ENCODE data around the gene SLC8B1.
"Not testable (repeated sequence)": the region's sequence is repeated elsewhere in the genome, so short reads cannot be mapped to it uniquely, and the experiment has no call there.

SLC8B1 gene

GRCh38 chr12:113354192-113354591 lies 19.3 kb upstream of the SLC8B1 start:
- H3K36me3 ChIP-seq (ENCODE audit: control insufficient read depth in 2 of 2, insufficient read depth in 1 of 2, low read length in 2 of 2); H3K27ac ChIP-seq (ENCODE audit: extremely low read depth, low read depth, low read length); H3K4me3 ChIP-seq (ENCODE audit: low read depth, low read length); H3K4me1 ChIP-seq (ENCODE audit: control insufficient read depth, insufficient read depth, low read length); H3K9me3 ChIP-seq (ENCODE audit: control insufficient read depth, insufficient read depth, low read depth, low read length): not testable (repeated sequence)
- POLR2A ChIA-PET, result interaction anchor here (0.7 kb wide), 1 partner anchor 47 kb away, joined by 3 read pairs; no protein-coding TSS in a partner anchor
- CTCF ChIA-PET, result interaction anchor here (0.6 to 2.0 kb wide), 3 partner anchors 41 to 1155 kb away, joined by 3 to 6 read pairs (median 4); no protein-coding TSS in a partner anchor
- TF ChIP-seq ZNF146 (tag by site-specific recombination; IDR thresholded peaks at IDR 0.05), result peak; percentile 75

DNA sequence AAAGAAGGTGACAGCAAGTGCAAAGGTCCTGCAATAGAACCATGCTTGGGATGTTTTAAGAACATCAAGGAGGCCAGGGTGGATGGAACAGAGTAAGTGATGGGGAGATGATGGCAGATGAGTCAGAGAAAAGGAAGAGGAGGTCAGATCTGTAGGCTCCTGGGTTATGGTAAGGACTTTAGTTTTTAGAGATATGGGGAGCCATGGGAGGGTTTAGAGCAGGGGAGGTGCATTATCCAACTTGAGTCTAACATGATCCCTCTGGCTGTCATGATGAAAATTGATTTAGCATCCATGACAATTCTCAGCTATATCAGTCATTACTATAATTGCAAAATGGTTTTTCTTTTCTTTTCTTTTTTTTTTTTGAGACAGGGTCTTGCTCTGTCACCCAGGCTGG lies 16.2 kb upstream of the SLC8B1 start:
- ChIA-PET POLR2A (no interaction called here), CTCF (interaction anchor here (0.6 to 0.7 kb wide), 2 partner anchors 101 to 303 kb away, joined by 3 read pairs; no protein-coding TSS in a partner anchor)
- H3K27ac ChIP-seq (ENCODE audit: extremely low read depth, low read depth, low read length), result no peak overlapping the region

GRCh38 chr12:113348849-113349536 lies 14.1 kb upstream of the SLC8B1 start:
- TF ChIP-seq EGR2 (tag by site-specific recombination; IDR thresholded peaks at IDR 0.05; ENCODE audit: low read depth) (peak; percentile 80), ZNF501 (tag by site-specific recombination; IDR thresholded peaks at IDR 0.05) (no peak), ZNF670 (tag by site-specific recombination; IDR thresholded peaks at IDR 0.05; ENCODE audit: low read depth) (no peak), SETDB1 (IDR thresholded peaks at IDR 0.05; ENCODE audit: insufficient read length, low read length) (no peak), YY2 (tag by site-specific recombination; IDR thresholded peaks at IDR 0.05) (no peak), ZFHX2 (tag by site-specific recombination; conservative IDR thresholded peaks at IDR 0.05) (peak; percentile 50), ZSCAN5A (tag by site-specific recombination; IDR thresholded peaks at IDR 0.05) (no peak), BCL6B (tag by site-specific recombination; IDR thresholded peaks at IDR 0.05) (no peak), KLF16 (tag by site-specific recombination; IDR thresholded peaks at IDR 0.05) (no peak)
- ChIA-PET CTCF (no interaction called here), POLR2A (no interaction called here)
- no peaks in the 10 kb centered on the region for H3K4me1 ChIP-seq (ENCODE audit: control insufficient read depth, insufficient read depth, low read length)
- H3K4me3 ChIP-seq (ENCODE audit: low read depth, low read length), result no peak overlapping the region
- no peaks in the 10 kb centered on the region for H3K36me3 ChIP-seq (ENCODE audit: control insufficient read depth in 2 of 2, insufficient read depth in 1 of 2, low read length in 2 of 2)
- H3K9me3 ChIP-seq (ENCODE audit: control insufficient read depth, insufficient read depth, low read depth, low read length), result no peaks in the 10 kb centered on the region
- H3K27ac ChIP-seq (ENCODE audit: extremely low read depth, low read depth, low read length), result no peak overlapping the region

More for the DNA sequence above, 16.2 kb upstream of the SLC8B1 start:
- Histone ChIP-seq H3K9me3 (ENCODE audit: control insufficient read depth, insufficient read depth, low read depth, low read length) (no peaks in the 10 kb centered on the region), H3K4me1 (ENCODE audit: control insufficient read depth, insufficient read depth, low read length) (no peaks in the 10 kb centered on the region), H3K36me3 (ENCODE audit: control insufficient read depth in 2 of 2, insufficient read depth in 1 of 2, low read length in 2 of 2) (no peaks in the 10 kb centered on the region), H3K4me3 (ENCODE audit: low read depth, low read length) (no peak overlapping the region)
- TF ChIP-seq, protein P1, sequence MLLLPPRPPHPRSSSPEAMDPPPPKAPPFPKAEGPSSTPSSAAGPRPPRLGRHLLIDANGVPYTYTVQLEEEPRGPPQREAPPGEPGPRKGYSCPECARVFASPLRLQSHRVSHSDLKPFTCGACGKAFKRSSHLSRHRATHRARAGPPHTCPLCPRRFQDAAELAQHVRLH (tag by site-specific recombination; IDR thresholded peaks at IDR 0.05), result no peak
- TF ChIP-seq BCL11A (tag by site-specific recombination; IDR thresholded peaks at IDR 0.05; ENCODE audit: low read depth) (no peak), WT1 (tag by site-specific recombination; IDR thresholded peaks at IDR 0.05) (no peak), ZNF623 (tag by site-specific recombination; IDR thresholded peaks at IDR 0.05) (peak; percentile 30), ZNF629 (tag by site-specific recombination; IDR thresholded peaks at IDR 0.05) (no peak), BCL11B (tag by site-specific recombination; IDR thresholded peaks at IDR 0.05; ENCODE audit: low read depth) (no peak), ZNF335 (tag by site-specific recombination; conservative IDR thresholded peaks at IDR 0.05) (no peak), ZNF768 (tag by site-specific recombination; IDR thresholded peaks at IDR 0.05) (no peak), ZNF416 (tag by site-specific recombination; IDR thresholded peaks at IDR 0.05) (no peak), ZNF585B (tag by site-specific recombination; IDR thresholded peaks at IDR 0.05) (no peak), ZNF114 (tag by site-specific recombination; IDR thresholded peaks at IDR 0.05) (no peak), PRDM10 (tag by site-specific recombination; IDR thresholded peaks at IDR 0.05) (0 out of 2 replicates have a peak, but pooled peaks have one; percentile 48), MYNN (tag by site-specific recombination; IDR thresholded peaks at IDR 0.05; ENCODE audit: borderline replicate concordance) (no peak), ZNF426 (tag by site-specific recombination; IDR thresholded peaks at IDR 0.05) (no peak), ZNF16 (tag by site-specific recombination; IDR thresholded peaks at IDR 0.05; ENCODE audit: low read depth) (peak; percentile 76), ZNF626 (tag by site-specific recombination; IDR thresholded peaks at IDR 0.05) (no peak), ZNF138 (tag by site-specific recombination; IDR thresholded peaks at IDR 0.05; ENCODE audit: borderline replicate concordance) (no peak), ZNF24 (tag by site-specific recombination; IDR thresholded peaks at IDR 0.05) (no peak), KLF10 (tag by site-specific recombination; IDR thresholded peaks at IDR 0.05) (no peak), ZNF266 (tag by site-specific recombination; IDR thresholded peaks at IDR 0.05; ENCODE audit: low read depth) (no peak), ZNF558 (tag by site-specific recombination; IDR thresholded peaks at IDR 0.05) (no peak)
- TF ChIP-seq, protein P2, sequence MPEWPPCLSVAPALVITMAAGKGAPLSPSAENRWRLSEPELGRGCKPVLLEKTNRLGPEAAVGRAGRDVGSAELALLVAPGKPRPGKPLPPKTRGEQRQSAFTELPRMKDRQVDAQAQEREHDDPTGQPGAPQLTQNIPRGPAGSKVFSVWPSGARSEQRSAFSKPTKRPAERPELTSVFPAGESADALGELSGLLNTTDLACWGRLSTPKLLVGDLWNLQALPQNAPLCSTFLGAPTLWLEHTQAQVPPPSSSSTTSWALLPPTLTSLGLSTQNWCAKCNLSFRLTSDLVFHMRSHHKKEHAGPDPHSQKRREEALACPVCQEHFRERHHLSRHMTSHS (tag by site-specific recombination; IDR thresholded peaks at IDR 0.05), result no peak

All from HEK293 (cell line).